ENCODE results near the gene TSSK6.

Gene TSSK6

DNA sequence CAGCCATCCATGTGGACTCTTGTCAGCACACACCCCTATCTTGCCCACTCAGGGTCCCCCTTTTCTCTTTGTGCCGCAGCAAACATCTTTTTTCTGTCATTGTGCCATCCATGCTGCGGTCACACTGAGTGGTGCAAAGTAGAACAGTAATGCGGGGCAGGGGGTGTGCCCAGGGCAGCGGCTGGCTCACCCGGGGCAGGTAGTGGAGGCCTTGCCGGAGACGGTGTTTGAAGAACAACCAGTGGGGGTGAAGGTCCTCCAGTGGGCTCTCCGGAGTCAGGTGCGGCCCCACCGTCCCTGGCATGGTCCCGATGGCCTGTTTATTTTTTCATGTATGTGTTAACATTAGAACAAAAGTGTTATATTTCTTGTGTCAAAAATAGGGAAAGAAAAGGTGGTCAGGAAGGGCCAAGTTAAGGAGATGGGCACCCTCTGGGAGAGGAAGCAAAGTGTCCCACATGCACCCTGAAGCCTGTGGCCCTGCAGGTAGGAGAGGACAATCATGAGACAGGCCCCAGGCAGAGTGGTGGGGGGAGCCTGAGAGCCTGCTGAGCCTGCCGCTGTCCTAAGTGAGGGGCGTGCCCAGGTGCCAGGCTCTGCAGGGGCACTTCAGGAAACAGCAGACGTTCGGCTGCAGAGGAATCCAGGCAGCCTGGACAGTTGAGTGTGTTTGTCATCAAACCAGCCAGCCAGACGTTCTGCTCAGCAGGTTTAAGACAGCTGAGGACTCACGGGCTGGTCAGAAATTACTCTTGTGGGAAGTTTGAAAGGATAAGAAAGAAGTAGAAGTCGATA lies 12.3 kb downstream of the TSSK6 start:
- no peak for DNase-seq

DNA sequence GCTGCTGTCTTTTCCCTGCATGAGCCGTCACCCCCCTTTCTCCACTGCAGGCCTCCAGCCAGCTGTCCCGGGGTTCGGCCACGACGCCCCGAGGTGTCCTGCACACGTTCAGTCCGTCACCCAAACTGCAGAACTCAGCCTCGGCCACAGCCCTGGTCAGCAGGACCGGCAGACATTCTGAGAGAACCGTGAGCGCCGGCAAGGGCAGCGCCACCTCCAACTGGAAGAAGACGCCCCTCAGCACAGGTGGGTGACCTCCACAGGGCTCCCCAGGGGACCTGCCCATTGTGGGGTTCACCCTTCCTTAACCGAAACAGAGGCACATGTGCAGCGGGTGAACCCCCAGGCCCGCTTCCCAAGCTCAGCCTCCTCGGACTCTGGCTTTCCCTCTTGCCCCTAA lies 13.1 kb downstream of the TSSK6 start:
- DNase-seq: no peak

DNA sequence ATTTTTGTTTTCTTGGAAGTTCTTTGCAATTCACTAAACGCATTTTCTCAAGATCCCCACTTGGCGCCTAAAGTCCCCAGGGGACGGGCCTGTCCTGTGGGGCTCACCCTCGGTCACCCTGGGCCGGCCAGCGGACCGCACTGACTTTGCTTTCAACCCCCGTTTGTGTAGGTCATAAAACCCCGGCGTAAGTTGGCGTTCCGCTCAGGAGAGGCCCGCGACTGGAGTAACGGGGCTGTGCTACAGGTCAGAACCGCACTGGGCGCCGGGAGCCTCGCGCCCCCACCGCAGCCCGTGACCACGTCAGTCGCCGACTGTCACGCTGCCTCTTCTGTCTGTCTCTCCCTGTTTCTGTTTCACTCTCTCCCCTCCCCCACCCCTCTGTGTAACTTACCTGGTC lies 13.6 kb downstream of the TSSK6 start:
- no peak for DNase-seq

GRCh38 chr19:19500975-19501644 lies 14.2 kb downstream of the TSSK6 start:
- DNase-seq: no peak

- no peak for DNase-seq
These were observed 15.9 kb downstream of the TSSK6 start for GRCh38 chr19:19499272-19499995.

GRCh38 chr19:19498255-19498991 lies 16.9 kb downstream of the TSSK6 start:
- no peak for DNase-seq

DNA sequence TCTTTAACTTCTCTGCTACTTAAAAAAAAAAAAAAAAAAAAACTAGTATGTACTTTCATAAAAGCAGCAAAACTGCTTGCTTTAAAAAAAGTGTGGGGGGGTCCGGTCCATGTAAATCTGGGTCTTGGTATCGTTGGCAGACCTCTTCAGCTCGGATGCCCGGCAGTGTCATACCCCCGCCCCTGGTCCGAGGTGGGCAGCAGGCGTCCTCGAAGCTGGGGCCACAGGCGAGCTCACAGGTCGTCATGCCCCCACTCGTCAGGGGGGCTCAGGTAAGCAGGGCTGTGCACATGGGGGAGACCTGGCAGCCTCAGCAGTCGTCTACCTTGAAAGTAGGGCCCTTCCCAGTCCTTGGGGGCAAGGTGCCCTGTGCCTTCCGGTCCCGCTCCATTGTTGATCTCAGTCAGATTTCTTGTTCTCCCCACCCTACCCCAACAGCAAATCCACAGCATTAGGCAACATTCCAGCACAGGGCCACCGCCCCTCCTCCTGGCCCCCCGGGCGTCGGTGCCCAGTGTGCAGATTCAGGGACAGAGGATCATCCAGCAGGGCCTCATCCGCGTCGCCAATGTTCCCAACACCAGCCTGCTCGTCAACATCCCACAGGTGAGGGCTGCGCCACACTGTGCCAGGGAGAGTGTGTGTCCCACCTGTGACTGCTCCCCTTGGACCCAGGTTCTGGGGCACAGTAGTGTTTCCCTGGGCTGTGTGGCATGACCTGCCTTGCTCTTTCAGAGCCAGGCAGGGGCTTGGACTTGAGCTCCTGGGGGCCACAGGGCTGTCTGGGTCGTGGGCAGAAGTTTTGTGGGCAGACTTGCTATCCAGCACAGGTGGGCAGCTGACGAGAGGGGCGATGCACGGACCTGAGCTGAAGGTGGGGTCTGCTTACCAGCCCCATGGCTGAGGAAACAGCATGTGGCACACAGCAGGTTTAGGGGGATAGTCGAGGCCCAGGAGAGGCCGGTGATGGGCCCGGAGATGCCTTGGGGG lies 19.4 kb downstream of the TSSK6 start:
- no peak for DNase-seq

GRCh38 chr19:19493841-19494546 lies 21.4 kb downstream of the TSSK6 start:
- no peak for DNase-seq

- DNase-seq: no peak
These were observed 23.2 kb downstream of the TSSK6 start for GRCh38 chr19:19492026-19492610.

GRCh38 chr19:19491321-19492025 lies 23.9 kb downstream of the TSSK6 start:
- no peak for DNase-seq

DNA sequence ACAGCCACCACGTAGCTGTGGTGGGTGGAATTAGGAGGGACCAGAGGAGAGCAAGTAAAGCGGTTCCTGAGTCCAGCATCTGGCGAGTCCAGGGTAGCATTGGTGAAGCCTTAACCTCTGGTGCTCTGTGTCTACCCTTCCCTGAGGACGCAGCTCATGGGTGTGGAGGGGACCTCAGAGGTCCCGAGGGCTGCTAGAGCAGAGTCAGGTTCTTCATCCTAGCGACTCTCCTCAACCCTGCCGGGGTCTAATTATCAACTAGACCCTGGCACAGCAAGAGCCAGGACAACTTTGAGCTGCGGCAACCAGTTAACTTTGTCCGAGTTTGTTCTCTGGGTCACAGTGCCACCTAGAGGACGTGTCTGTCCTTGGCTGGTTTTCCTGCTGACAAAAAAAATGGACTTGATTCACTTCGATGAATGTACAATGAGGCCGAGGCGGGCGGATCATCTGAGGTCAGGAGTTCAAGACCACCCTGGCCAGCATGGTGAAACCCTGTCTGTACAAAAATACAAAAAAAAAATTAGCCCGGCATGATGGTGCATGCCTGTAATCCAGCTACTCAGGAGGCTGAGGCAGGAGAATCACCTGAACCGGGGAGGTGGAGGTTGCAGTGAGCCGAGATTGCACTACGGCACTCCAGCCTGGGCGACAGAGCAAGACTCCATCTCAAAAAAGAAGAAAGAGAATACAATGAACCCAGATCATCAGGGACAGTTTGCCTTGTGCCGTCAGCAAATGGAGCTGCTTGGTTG lies 25.0 kb downstream of the TSSK6 start:
- no peak for DNase-seq

DNA sequence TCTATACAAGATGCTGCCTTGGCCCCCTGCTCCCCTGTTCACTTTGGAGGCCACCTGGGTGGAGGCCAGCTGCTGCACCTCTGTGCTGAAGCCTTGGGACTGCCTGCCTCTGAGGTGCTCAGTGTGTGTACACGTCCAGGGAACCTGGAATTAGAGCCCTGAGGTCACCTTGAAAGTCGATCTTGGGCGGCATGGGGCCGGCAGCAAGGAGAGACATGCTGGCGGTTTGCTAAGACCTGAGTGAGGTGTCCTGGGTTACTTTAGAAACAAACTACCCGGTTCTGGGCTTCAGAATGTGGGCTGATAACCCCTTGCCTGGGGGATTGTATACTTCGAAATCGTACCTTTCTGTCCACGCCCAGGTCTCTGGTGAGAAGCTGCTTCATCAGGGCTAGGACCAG lies 25.5 kb downstream of the TSSK6 start:
- no peak for DNase-seq

DNA sequence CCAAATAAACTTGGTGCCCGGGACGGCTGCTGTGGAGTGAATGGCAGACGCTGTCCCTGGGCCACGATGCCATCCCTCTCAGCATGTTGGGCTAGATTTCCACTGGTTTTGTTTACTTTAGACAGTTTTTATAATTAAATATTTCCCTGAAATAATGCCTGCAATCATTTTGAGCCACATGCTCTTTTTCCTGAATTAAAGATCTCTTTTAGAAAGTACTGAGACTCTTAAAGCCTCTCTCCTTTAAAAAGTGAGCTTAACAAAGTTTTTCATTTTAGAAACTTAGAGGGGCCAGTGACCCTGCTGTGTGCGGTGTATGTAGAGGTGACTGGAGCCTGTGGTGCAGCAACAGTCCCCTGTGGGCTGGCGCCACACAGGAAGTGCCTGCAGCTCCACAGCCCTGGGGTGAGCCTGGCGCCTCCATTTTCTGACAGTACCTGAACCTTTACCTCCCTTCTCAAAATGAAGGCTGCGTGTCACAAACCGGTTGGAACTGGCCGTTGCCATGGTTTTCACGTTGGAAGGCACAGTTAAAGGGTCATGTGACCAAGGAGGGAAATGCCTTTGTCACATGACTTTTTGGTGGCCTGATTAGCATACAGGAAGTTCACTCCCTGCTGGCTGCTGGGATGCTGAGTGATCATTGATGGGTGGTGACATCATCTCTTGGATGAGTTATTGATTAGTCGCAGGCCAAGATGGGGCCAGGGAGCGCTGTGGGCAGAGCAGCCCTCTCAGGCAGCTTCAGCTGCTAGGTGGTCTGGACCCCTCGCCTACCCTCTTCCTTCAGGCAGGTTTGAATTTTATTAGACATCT lies 26.3 kb downstream of the TSSK6 start:
- DNase-seq: no peak

DNA sequence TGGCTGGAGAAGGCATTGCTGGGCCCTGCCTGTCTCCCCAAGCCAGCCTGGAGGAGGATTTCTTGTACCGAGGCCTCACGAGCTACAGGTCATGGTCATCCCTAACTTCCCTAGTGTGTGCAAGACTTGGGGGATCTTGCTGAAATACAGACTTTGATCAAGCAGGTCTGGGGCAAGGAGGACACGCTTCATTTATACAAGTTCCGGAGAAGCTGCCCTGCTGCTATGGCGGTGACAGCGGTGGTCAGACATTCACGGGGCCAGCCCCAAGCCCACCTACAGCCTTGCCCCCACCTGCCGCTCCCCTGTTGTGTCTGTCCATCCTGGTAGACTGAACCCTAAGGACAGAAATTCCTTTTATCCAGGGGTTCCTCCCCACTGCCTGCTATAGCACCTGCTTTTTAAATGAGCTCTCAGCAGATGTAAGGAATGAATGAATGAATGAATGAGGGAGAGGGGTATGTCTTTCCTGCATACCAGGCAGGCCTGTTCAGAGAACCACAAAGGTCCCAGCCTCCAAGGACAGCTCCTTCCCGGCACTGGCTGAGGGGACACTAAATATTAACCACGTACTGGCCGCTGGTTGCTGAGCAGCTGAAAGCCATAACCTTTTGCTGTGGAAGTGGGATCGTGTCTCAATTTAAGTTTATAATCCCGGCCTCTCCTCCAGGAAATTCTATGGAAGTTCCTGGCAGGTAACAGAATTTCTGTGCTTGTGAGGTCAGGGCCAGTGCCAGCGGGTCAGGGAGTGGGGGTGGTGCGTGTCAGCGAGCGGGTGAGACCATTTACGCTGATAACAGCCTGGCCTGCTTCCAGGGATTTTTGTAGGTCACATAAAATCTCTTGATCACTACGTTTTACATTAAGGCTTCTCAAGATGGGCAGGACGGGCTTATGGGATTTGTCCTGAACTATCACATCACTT lies 27.1 kb downstream of the TSSK6 start:
- no peak for DNase-seq

GRCh38 chr19:19487077-19487949 lies 28.0 kb downstream of the TSSK6 start:
- no peak for DNase-seq

Measured in cortex of kidney (tissue), 1 donor.